GM03348 (cell line): ENCODE results near the gene SYT17.

Experiments used
- DNase-seq: peaks from one replicate; pipeline ENCODE4 v3.0.0; 2012; ENCODE audit warnings: low spot score

Gene SYT17

DNA sequence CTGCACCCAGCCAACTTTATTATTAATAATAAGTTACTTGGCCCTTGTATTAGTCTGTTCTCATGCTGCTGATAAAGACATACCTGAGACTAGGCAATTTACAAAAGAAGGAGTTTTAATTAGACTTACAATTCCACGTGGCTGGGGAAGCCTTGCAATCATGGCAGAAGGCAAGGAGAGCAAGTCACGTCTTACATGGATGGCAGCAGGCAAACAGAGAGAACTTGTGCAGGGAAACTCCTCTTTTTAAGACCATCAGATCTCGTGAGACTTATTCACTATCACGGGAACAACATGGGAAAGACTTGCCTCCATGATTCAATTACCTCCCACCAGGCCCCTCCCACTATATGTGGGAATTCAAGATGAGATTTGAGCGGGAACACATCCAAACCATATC is 47.7 kb downstream of the SYT17 start:
- no peak for DNase-seq

DNA sequence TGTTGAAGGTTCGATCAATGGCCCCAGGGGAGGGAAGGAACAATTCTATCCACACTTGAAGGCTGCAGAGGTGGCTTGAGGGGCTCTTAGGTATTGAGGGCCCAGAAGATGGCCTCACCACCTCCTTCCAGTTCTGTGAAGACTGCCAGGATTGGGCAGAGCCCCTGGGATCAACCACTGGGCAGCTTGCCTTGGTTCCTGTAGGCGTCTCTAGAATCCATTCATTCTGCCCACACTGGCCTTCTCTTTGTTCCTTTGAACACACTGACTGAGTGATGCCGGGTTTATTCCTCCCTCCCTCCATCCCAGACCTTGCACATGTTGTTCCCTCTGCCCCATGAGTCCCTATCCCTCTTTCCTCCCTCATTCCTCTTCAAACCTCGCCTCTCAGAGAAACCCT is 50.5 kb downstream of the SYT17 start:
- DNase-seq = no peak

DNA sequence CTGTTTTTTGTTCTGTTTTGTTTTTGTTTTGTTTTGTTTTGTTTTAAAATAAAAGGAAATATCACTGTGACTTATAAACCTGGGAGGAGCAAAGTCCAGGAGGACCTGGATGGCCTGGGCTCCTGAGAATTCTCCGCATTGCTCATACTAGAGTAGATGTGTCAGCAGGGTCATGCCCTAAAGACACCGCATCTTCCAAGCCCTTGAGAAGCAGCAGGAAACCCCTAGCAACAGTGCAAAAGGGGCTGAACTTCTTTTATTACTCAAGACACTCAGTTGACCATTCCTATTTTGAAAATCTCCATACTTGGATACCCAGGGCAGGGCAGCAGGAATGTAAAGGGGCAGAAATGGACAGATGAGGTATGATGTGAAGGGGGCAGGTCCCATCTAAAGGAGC is 51.8 kb downstream of the SYT17 start:
- no peak for DNase-seq

DNA sequence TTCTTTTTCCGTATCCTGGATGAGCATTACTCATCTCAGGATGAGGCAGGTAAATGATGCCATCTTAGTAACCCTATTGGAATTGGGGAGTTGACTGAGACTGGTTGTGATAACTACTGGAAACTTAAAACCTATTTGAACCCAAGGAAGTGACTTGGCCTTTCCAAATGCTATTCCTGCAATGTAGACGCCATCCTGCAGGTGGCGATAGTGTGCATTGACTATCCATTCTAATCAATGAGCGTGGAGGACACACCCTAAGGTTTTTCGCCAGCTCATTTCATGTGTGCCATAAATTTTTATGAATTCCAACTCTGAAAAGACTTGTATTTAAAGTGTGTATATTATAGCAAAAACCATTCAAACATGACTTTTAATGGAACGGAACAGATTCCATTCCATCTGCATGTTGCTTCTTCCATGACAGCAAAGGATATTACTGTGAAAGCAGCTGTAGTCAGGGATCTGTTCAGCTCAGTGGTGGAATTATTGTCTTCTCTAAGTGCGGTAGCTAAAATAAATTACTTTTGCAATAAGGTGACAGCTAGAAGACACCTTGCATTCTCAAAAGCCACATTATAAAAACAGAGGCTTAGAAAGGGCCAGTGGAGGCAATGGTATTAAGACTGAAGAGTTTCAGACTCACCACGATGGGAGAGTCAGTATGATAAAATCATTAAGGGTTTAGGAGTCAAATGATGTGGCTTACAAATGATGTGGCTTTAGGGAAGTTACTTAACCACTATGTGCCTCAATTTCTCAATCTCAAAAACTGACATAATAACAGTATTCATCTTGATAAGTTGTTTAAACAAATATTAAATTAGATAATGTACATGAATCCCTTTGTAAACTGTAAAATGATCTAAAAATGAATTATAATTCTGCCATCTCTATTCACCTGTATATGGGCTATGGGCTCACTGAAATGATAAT is 55.5 kb downstream of the SYT17 start:
- no peak for DNase-seq

DNA sequence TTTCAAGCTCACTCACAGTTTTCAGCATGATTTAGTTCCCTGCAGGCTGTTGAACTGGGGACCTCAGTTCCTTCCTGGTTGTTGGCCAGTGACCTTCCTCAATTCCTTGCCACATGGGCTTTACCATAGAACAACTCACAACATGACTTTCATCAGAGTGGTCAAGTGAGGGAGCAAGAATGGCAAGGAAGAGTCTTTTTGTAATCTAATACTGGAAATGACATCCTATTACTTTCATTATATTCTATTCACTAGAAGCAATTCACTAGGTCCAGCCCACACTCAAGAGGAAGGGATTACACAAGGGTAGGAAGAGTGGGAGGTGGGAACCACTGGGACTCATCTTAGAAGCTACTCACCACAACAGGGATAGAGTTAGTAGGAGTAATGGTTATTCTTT is 57.6 kb downstream of the SYT17 start:
- DNase-seq = no peak

DNA sequence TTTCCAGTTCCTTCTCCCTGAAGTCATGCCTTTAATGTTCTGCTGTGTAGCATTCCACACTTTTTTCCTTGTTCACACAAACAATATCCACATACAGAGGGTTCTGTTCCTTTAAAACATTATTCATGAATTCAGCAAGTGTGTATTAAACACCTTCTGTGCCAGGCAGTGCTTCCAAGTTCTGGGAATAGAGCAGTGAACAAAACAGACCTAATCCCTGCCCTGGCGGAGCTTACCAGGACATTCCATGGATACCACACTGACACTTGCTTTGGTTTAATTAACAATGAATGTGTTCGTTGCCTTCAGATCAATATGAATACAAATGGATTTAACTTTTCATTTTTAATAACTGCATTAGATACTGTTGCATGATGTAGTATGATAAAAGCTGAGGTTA is 59.6 kb downstream of the SYT17 start:
- DNase-seq = no peak

DNA sequence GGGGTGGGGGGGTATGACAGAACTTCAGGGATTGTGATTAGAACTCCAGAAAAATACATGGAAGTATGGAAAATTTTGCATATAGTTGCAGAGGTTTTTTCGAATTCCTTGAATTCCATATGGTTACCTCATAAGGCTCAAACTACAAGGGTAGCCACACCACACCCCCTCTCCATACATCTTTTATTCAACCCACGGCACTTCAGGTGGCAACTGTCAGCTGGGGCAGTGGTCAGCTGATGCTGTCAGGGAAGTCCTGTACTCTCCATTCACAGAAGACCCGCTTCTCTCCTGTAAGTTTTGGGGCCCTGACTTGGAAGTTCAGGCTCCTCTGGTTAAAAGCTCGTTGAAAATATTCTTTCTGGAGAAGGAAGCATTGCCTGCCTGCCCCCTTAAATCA is 60.0 kb downstream of the SYT17 start:
- no peak for DNase-seq

DNA sequence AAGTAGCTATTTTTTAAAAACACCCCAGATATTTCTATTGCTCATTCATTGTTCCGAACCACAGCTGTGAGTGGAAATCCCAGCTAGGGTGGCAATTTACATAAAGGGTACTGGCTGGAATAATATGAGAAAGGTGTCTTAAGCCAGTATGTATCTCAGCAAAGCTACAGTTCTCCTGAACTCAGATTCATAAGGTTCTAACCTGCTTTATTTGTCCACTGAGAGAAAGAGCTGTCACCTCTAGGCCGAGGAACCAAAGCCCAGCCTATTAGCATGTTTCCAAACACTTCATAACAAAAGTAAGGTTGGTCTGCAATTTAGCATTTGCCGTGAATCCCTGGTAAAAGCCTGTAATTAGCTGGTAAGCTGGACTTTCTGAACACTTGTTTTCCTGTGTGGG is 60.5 kb downstream of the SYT17 start:
- no peak for DNase-seq

DNA sequence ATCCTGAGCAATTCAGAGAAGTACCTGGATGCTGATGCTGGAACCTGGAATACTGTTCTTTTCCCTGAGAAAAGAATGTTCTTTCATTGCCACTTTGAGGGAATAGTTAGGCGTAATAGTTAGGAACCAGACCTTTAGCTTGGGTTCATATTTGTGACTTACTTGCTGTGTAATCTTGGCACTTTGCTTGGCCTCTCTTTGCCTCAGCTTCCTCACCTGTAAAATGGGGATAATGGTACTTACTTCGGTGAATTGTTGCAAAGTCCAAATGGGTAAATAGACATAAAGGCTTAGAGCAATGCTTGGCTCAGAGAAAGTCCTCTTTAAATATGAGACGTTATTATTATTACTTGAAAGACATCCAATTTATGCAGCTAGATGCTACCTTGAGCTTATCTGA is 62.5 kb downstream of the SYT17 start:
- no peak for DNase-seq

DNA sequence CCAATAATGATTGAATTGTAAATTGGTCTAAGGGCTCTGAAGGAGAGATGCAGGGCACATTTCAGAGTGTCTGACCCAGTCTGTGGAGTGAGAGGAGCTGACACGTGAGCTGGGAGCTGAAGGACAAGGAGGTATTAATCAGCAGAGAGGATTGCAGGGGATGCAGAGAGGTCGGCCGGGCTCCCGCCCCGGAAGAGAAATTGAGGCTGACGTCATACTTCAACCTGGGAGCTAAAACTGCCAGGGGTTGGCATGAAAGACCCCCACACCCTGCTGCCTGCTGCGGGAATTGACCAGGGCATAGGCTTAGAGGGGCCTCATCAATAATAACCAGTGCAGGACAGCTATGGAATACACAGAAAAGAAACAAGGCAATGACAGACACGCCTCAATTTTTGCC is 63.8 kb downstream of the SYT17 start:
- no peak for DNase-seq

DNA sequence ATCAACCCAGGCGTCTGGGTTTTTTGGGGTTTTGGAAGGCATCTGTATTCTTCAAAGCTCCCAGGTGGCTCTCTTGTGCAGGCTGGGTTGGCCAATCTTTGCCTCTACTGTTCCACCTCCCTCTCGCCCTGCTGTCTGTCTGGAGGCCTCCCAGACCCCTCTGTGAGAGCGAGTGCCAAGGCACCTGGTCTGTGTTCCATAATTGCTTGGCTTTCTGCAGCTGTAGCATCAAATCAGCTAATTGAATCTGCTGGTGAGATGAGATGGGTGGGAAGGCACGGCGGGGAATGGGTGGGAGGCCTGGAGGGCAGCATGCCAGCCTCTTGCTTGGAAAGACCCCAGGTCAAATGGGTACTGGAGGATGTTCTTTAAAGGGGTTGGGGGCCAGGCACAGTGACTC is 64.9 kb downstream of the SYT17 start:
- no peak for DNase-seq

DNA sequence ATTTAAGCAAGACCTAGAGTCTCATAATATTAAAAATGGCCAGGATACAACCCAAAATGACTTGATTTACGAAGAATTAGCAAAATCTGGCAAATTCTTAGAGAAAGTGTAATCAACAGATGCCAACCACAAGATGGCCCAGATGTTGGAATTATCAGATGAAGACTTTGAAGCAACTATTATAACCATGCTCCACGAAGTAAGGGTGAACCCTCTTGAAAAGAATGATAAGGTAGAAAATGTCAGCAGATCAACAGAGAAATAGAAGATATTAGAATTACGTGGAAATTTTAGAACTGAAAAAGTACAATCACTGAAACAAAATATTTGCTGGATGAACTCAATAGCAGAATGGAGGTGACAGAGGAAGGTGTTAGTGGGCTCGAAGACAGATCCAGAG is 67.4 kb downstream of the SYT17 start:
- no peak for DNase-seq

DNA sequence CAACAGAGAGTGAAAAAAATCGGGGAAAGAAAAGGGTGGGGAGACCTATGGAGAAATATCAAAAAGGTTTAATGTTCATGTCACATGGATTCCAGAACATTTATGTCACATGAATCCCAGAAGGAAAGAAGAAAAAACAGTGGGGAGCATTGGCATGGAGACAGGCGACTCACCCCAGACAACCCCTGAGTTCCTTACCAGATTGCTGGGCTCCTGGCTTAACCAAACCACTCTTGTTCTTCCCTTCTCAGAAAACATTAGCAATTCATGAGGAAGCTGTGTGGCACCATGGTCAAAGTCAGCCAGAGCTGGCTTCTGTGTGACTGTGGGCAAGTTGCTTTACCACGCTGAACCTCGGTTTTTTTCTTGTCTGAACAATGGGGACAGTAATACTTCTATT is 67.8 kb downstream of the SYT17 start:
- no peak for DNase-seq

DNA sequence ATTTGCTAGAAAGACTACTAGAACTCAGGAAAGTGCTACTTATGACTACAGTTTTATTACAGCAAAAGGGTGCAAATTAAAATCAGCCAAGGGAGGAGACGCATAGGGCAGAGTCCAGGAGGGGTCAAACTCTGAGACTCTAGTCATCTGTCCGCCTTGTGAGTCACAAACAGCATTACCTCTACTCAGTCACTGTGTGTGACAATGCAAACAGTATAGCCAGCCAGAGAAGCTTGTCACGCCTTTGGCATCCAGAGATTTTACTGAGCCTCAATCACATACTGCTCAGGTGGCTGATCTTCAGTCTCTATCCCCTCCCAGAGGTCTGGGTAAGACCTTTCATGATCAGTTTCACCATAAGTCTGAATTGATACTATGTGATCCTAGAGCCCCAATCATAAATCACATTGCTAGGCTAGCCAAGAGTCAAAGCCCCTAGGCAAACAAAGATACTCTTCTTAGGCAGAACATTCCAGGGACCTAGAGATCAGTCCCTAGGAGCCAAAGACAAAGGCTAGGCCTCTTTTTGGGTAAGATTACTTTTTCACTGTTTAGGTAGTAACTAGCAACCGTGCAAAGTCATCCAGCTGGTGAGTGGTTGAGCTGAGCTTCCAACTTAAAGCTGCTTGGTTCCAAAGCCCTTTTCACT is 68.6 kb downstream of the SYT17 start:
- DNase-seq = no peak

DNA sequence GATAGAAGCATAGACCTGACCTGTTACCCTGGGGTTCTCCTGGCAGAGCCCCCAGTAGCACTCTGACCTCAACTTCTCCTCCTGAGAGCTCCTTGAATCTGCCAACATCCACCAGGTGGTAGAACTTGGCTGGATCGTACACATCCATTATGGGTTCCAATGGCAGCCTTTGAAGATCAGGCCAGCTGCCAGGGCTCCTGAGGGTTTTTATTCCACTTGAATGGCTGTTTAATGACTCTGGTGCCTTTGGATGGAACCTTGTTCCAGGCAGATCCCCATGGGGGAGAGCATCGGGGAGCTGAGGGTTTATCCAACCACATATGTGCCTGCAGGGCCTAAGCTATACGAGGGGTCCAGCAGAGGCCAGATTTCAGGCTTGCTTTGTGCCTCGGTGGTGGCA is 70.4 kb downstream of the SYT17 start:
- DNase-seq = no peak

DNA sequence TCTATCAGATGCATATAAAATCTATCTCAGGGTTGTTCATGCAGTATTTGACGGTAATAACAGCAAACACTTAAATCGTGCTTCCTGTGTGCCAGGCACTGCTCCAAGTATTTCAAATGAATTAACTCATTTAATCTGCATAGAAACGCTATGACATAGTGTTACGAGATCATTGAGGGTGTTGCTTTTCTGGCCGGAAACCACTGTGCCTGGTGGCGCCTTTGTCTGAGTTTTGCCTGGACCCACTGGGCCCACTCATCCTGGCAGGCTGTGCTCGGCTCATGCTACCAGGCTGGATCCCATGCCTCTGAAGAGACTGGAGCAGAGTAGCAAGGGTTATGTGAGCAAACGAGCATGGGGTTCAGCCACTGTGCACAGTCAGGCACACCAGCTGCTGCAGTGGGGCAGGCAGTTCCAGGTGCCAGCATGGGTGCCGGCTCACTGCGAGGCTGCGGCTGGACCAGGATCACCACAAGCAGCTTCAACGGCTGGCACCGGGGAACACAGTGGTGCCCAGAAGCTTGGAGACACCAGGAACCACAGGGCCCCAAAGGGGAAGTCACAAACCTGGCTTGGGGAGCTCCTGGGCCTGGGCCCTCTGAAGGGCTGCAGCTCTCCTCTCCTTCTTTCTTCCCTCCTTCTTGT is 71.6 kb downstream of the SYT17 start:
- no peak for DNase-seq

DNA sequence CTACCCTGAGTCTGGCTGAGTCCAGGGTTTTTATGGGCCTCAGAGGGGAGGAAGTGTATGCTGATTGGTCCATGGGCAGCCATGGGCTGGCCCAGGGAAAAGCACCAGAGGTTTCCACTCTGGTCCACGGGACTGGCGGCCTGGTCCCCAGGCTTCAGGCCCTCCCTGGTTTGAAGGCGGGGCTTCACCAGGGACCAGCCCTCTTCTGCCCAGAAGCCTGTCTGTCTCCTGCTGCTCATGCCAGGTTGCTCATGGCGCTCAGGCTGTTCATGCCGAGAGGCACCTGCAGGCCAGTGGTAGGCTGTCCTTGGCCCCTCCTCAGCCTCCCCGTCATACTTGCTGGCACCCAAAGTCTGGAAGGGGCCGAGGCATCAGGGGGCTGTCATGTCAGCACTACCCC is 72.5 kb downstream of the SYT17 start:
- DNase-seq = no peak

DNA sequence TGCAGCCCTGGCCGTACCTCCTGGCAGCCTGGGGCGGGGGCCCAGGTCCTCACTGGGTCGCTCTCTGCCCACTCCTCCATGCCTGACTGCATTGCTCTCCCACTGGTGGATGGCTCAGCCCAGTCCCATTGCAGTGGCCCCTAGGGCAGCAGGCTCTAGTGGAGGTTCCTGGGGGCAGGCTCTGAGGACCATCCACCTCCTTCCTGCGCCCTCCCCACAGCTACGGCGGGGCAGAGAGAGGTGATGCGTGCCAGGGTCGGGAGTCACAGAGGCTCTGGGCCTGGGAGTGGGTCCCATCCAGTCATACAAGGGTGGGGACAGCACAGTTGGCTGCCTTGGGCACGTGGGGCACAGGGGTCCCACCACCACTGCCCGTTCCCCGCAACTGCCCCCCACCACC is 73.5 kb downstream of the SYT17 start:
- DNase-seq = no peak

DNA sequence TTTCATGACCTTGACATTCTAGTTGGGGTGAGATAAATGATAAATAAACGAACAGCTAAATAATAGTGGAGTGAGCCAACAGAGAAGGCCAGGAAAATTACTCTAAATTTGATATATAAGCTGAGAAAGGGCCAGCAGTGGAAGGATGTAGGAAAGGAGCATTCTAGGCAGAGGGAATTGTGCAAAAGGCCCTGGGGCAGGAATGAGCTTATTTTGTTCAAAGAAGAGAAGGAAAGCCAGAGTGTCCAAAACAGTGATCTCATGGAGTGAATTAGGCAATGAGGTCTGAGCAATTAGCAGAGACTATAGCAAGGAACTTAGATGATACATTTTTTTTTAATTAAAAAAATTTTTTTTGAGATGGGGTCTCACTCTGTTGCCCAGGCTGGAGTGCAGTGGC is 74.1 kb downstream of the SYT17 start:
- no peak for DNase-seq

DNA sequence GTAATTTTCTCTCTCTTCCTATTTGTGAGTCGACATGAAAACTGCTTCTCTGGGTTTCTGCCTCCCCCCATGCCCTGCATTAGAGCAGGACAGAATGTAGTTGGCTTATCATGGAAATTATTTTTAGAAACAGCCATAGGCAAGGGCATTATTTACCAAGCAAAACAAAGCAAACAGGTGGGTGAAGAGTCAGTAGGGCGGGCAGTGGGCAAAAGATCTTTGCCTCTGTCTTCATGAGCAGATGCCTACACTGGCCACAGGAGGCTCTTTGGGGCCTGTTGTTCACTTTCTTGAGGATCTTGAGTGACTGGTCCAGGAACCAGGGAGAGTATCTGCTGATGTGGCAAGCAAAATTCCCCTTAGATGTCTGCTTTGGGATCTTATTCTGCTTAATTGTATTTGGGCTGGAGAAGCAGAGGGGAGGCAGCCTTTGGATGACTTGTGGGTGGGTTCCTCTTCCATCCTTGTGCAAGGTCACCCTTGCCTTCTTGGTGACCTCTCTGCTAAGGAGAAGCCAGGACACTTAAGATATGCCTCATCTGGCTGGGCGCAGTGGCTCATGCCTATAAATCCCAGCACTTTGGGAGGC is 75.0 kb downstream of the SYT17 start:
- no peak for DNase-seq

DNA sequence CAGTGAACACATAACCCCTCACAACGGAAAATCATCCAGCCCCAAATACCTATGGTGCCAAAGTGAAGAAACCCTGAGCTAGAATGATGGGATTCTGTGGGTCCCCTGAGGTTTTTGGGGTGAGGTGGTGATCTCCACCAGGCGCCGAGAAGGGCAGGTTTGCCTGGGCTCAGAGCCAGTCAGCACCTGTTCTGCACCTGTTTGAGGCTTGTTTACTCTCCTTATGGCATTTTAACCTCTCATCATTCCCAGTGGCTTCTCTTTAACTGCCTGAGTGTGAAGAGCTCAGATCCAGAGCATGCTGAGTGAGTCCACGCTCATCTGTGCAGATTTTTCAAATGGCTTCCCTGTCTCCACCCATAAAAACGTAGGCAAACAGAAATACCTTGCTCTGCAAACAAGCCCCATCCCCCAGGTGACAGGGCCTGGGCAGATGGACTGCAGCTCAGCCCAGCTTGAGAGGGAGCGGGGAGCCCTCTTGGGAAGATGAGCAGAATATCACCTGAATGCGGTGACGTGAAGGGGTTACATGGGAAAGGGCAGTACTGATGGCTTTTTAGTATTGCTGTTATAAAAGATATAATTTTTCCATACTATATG is 77.4 kb downstream of the SYT17 start:
- DNase-seq = no peak

DNA sequence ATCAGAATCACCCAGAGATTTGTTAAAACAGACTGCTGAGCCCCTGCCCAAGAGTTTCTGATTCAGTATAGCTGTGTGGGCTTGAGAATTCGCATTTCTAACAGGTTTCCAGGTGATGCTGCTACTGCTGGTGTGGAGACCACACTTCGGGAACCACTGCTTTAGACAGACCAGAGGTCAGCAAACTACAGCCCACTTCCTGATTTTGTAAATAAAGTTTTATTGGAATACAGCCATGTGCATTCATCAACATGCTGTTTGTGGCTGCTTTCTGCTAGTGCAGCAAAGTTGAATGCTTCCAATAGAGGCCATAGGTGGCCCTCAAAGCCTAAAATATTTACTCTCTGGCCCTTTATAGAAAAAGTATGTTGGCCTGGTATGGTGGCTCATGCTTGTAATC is 84.9 kb downstream of the SYT17 start:
- DNase-seq = no peak

DNA sequence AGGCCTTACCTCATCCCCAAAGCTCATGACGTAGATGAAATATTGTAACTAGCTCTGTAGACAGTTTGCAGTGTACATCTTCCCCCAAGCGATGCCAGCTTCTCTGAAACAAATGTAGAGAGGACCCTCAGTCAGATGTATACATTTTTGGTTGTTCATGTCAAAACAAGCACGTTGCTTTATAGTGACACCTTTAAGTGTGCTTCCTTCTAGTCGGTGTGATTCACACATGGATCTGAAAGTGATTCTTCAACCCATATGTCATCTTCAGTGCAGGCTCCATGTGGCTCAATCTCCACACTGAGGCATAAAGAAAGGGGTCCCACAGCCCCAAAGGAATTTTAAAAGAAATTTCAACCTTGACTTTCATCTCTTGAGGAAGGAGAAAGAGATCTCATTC is 86.6 kb downstream of the SYT17 start:
- no peak for DNase-seq
